GM12873 (cell line): ENCODE measurements around the gene FDXR.

Experiments used
- TF ChIP-seq, protein P1 (sequence below): IDR thresholded peaks from 2 replicates; pipeline ENCODE4 v1.5.1; 2012; ENCODE audit warnings: low read depth, mild to moderate bottlenecking, moderate library complexity, low read length, control low read depth; ENCODE audit not compliant: insufficient read depth; ENCODE audit errors: missing control alignments

FDXR gene

GRCh38 chr17:74892013-74892841, 19.4 kb upstream of the FDXR start:
- TF ChIP-seq, protein P1, sequence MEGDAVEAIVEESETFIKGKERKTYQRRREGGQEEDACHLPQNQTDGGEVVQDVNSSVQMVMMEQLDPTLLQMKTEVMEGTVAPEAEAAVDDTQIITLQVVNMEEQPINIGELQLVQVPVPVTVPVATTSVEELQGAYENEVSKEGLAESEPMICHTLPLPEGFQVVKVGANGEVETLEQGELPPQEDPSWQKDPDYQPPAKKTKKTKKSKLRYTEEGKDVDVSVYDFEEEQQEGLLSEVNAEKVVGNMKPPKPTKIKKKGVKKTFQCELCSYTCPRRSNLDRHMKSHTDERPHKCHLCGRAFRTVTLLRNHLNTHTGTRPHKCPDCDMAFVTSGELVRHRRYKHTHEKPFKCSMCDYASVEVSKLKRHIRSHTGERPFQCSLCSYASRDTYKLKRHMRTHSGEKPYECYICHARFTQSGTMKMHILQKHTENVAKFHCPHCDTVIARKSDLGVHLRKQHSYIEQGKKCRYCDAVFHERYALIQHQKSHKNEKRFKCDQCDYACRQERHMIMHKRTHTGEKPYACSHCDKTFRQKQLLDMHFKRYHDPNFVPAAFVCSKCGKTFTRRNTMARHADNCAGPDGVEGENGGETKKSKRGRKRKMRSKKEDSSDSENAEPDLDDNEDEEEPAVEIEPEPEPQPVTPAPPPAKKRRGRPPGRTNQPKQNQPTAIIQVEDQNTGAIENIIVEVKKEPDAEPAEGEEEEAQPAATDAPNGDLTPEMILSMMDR = no peak

DNA sequence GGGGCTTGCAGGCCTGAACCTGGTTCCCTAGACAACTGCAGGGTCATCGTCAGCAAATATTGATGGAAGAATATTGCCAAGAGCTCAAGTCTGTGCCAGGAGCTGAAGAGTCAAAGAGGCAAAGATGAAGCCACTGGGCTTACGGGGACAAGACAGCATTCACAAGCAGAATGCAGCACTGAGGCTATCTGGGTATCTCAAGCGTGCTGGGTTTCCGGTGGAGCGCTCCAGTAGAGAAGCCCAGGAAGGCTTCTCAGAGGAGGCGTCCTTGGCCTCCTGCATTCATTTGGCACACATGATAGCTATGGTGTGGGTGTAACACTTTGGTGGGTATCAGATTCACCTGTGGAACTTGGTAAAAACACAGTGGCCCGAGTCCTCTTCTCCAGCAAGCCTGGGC, 17.8 kb upstream of the FDXR start:
- TF ChIP-seq, protein P1 = no peak

DNA sequence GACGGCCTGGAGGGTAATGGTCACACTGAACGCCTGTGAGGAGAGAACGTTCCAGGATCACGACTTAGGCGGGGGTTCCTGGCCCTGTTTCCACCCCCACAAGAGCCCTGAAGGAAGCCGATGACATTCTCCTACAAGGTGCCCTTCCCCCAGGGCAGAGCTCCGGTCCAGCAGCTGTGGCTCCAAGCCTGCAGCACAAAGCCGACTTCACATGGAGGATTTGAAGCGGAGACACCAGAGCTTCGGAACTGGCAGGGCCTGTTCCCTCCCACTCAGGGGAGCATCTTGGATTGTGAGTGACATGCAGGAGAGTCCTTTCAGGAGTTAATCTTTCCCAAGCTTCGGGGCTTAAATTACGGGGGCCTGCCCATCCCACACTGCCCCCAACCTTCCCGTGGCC, 15.7 kb upstream of the FDXR start:
- TF ChIP-seq, protein P1 = no peak

- TF ChIP-seq, protein P1 = no peak
These were observed 10.5 kb upstream of the FDXR start for GRCh38 chr17:74883241-74883745.

GRCh38 chr17:74882517-74883240, 9.9 kb upstream of the FDXR start:
- TF ChIP-seq, protein P1 = no peak

- TF ChIP-seq, protein P1 = no peak
These were observed 8.3 kb upstream of the FDXR start for GRCh38 chr17:74881073-74881472.

- TF ChIP-seq, protein P1 = no peak
These were observed 6.5 kb upstream of the FDXR start for GRCh38 chr17:74879308-74879707.
